CD1c-positive myeloid dendritic cell (primary cell): ENCODE results near the gene PTPRR.

ENCODE experiments used
- DNase-seq: peaks from one replicate; pipeline ENCODE4 v3.0.0-alpha.2; 2016; ENCODE audit errors: extremely low spot score

The PTPRR gene

GRCh38 chr12:70918321-70918720 is 2.2 kb downstream of the PTPRR start:
- DNase-seq: no peak

GRCh38 chr12:70910666-70911065 is 9.9 kb downstream of the PTPRR start:
- no peak for DNase-seq

- DNase-seq: no peak
These were observed 11.6 kb downstream of the PTPRR start for GRCh38 chr12:70908978-70909377.

GRCh38 chr12:70907412-70907811 is 13.1 kb downstream of the PTPRR start:
- DNase-seq: no peak

- no peak for DNase-seq
These were observed 24.6 kb downstream of the PTPRR start for GRCh38 chr12:70895956-70896355.

- DNase-seq: no peak
These were observed 27.9 kb downstream of the PTPRR start for GRCh38 chr12:70892593-70892992.

GRCh38 chr12:70890895-70891832 is 29.4 kb downstream of the PTPRR start:
- no peak for DNase-seq

- DNase-seq: no peak
These were observed 34.6 kb downstream of the PTPRR start for GRCh38 chr12:70885956-70886355.

- DNase-seq: no peak
These were observed 36.7 kb downstream of the PTPRR start for GRCh38 chr12:70883855-70884254.

- no peak for DNase-seq
These were observed 39.8 kb downstream of the PTPRR start for GRCh38 chr12:70880744-70881143.

- no peak for DNase-seq
These were observed 43.6 kb downstream of the PTPRR start for GRCh38 chr12:70876952-70877351.

- DNase-seq: no peak
These were observed 44.9 kb downstream of the PTPRR start for GRCh38 chr12:70875628-70876027.

- no peak for DNase-seq
These were observed 65.5 kb downstream of the PTPRR start for GRCh38 chr12:70854881-70855568.

GRCh38 chr12:70854138-70854537 is 66.4 kb downstream of the PTPRR start:
- DNase-seq: no peak

GRCh38 chr12:70853326-70853725 is 67.2 kb downstream of the PTPRR start:
- DNase-seq: no peak

- no peak for DNase-seq
These were observed 68.0 kb downstream of the PTPRR start for GRCh38 chr12:70852416-70853150.

- DNase-seq: no peak
These were observed 71.1 kb downstream of the PTPRR start for GRCh38 chr12:70849265-70849960.

GRCh38 chr12:70847871-70848270 is 72.7 kb downstream of the PTPRR start:
- DNase-seq: no peak

- DNase-seq: no peak
These were observed 75.3 kb downstream of the PTPRR start for GRCh38 chr12:70845268-70845667.

- DNase-seq: no peak
These were observed 77.2 kb downstream of the PTPRR start for GRCh38 chr12:70843363-70843762.

- no peak for DNase-seq
These were observed 77.6 kb downstream of the PTPRR start for GRCh38 chr12:70842942-70843341.

- no peak for DNase-seq
These were observed 78.4 kb downstream of the PTPRR start for GRCh38 chr12:70842136-70842535.
